ENCODE measurements around the gene EPN2. TPM values are rescaled to one million over a fixed set of nuclear protein-coding genes. Genes with fewer than 3 reads are reported as not detected.
A peak's percentile ranks its signal among the peaks of the same experiment; 100 is the strongest.

Gene EPN2
- total RNA-seq, 4 donors from 2014 or later, result 23.9 to 35.1 (median 34.1) TPM

GRCh38 chr17:19375732-19376131 is 138.6 kb downstream of the EPN2 start:
- H3K4me3 ChIP-seq, result no peak overlapping the region
- H3K36me3 ChIP-seq, result peaks cover 0 to 13% (median 0%) of the 10 kb centered on the region in 3 donors
- no peak overlapping the region for H3K27ac ChIP-seq
- TF ChIP-seq POLR2A (IDR thresholded peaks at IDR 0.05), result no peak
- TF ChIP-seq CTCF (IDR thresholded peaks at IDR 0.05), result no peak
- H3K9me3 ChIP-seq, result no peaks in the 10 kb centered on the region
- DNase-seq, result no peak
- H3K27me3 ChIP-seq, result no peaks in the 10 kb centered on the region
- peaks cover 0 to 20% (median 11%) of the 10 kb centered on the region in 4 donors for H3K4me1 ChIP-seq

DNA sequence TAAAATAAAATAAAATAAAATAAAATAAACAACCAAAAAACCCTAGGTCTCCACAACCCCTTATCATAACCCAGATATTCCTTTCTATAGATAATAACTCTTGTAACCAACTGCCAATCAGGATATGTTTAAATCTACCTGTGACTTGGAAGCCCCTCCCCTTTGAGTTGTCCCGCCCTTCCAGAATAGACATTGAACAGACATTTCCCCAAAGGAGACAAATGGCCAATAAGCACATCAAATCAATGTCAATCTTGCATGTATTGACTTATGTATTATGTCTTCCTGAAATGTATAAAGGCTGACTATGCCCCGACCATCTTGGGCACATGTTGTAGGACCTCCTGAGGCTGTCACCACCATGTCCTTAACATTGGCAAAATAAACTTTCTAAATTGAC is 139.6 kb downstream of the EPN2 start:
- peak overlapping the region in 3 of 4 donors; percentile 69 to 85 (median 70) for H3K4me3 ChIP-seq

GRCh38 chr17:19377602-19378415 is 140.6 kb downstream of the EPN2 start:
- H3K9me3 ChIP-seq, result no peaks in the 10 kb centered on the region
- peaks cover 0 to 24% (median 5%) of the 10 kb centered on the region in 4 donors for H3K4me1 ChIP-seq
- peak overlapping the region; percentile 69 to 86 (median 78) for H3K4me3 ChIP-seq
- H3K27me3 ChIP-seq, result no peaks in the 10 kb centered on the region
- peak; percentile 94 to 99 (median 98) for DNase-seq
- H3K36me3 ChIP-seq, result peaks cover 0 to 34% (median 0%) of the 10 kb centered on the region in 3 donors
- H3K27ac ChIP-seq, result peak overlapping the region; percentile 88 to 97 (median 92)
- peak; percentile 60 to 65 for TF ChIP-seq POLR2A (IDR thresholded peaks at IDR 0.05)
- no peak for TF ChIP-seq CTCF (IDR thresholded peaks at IDR 0.05)

More for the DNA sequence above, 139.6 kb downstream of the EPN2 start:
- TF ChIP-seq POLR2A (IDR thresholded peaks at IDR 0.05) (peak in 1 of 2 donors; percentile 8), CTCF (IDR thresholded peaks at IDR 0.05) (no peak)
- Histone ChIP-seq H3K4me1 (peaks cover 0 to 20% (median 7%) of the 10 kb centered on the region in 4 donors), H3K9me3 (no peaks in the 10 kb centered on the region), H3K27me3 (no peaks in the 10 kb centered on the region), H3K36me3 (peaks cover 0 to 24% (median 0%) of the 10 kb centered on the region in 3 donors), H3K27ac (peak overlapping the region in 3 of 4 donors; percentile 91 to 97 (median 94))
- DNase-seq, result peak in 1 of 3 donors; percentile 50

- H3K4me1 ChIP-seq, result peaks cover 0 to 31% (median 5%) of the 10 kb centered on the region in 4 donors
- peak in 2 of 3 donors; percentile 57 to 62 for DNase-seq
- no peak for TF ChIP-seq CTCF (IDR thresholded peaks at IDR 0.05)
- TF ChIP-seq POLR2A (IDR thresholded peaks at IDR 0.05), result peak in 1 of 2 donors; percentile 18
- no peaks in the 10 kb centered on the region for H3K9me3 ChIP-seq
- H3K27me3 ChIP-seq, result no peaks in the 10 kb centered on the region
- peaks cover 0 to 43% (median 0%) of the 10 kb centered on the region in 3 donors for H3K36me3 ChIP-seq
- peak within 1 kb of the TSS; percentile 69 to 86 (median 78) for H3K4me3 ChIP-seq
- peak within 1 kb of the TSS; percentile 88 to 97 (median 92) for H3K27ac ChIP-seq
These were observed 141.5 kb downstream of the EPN2 start, which contains the start of gene MAPK7 for GRCh38 chr17:19378416-19379360. TSS of gene MAPK7 (plus strand) at chr17:19378498. CDS start at chr17:19378901, 403 bp downstream.
